ENCODE measurements around the gene PARD3B.

Gene PARD3B

DNA sequence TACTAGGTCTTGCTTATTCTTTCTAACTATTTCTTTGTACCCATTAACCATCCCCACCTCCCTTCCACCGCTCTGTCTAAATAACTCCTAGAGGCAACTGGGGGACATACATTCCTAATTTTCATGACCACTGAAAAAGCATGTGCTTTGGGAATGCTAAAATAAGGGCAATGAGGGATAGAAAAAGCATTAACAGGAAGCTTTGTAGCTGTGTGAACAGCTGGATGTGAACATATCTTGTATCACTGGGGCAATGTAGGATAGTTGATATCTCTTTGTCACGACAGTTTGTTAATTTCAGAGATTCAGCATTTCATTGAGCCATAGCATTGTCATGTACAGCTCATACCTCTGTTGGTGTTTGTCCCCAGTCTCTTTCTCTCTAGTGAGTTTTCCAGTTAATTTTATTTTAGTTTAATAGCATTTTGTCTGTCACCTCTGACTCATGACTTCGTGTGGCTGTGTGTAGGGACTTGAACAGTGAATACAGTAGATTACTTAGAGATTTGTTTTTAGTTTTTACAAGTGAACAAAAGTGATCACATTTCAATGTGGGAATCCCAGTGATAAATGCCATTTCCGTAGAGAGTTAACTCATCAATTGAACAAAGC is 906.7 kb downstream of the PARD3B start:
- Histone ChIP-seq H3K27ac (ENCODE audit: insufficient read depth in 1 of 2, low read depth in 1 of 2, low read length in 2 of 2, poor library complexity in 1 of 2, severe bottlenecking in 2 of 2) (no peak overlapping the region), H3K27me3 (replicated peaks in 2 of 5; ENCODE audit: control insufficient read depth in 4 of 5, insufficient read depth in 5 of 5, low read length in 4 of 5) (no peaks in the 10 kb centered on the region), H3K4me3 (ENCODE audit: control insufficient read depth in 1 of 7, extremely low read depth in 1 of 7, insufficient read depth in 4 of 7, low read depth in 2 of 7, low read length in 6 of 7) (no peak overlapping the region), H3K9me3 (ENCODE audit: control extremely low read depth in 1 of 5, control insufficient read depth in 4 of 5, insufficient read depth in 2 of 5, low read depth in 1 of 5, low read length in 4 of 5) (no peaks in the 10 kb centered on the region), H3K4me1 (ENCODE audit: control extremely low read depth in 1 of 4, control insufficient read depth in 4 of 4, insufficient read depth in 4 of 4, low read length in 3 of 4) (no peaks in the 10 kb centered on the region), H3K36me3 (ENCODE audit: control insufficient read depth in 4 of 4, insufficient read depth in 4 of 4, low read length in 3 of 4) (no peaks in the 10 kb centered on the region)
- no CpG with 5 or more reads among the region's 4 CpGs for WGBS (ENCODE audit: insufficient coverage)
- POLR2A ChIA-PET, result no interaction called here
- DNase-seq, result no peak
- CTCF ChIA-PET, result no interaction called here

DNA sequence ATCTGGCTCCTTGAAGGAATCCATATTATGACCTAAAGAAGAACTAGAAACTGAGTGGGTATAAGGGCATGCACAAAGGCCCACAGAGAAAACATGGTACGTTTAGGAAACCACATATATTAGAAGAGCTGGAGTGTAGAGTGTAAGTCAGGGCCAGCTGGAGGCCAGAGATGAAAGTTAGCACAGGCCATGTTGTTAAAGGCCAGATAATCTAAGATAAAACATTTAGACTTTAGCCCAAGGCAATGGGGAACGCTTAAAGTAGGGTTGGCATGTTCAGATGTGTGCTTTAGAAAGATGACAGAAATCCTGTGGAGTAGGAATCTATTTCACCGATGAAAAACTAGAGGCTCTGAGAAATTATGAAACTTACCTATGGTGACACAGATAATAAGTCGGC is 907.9 kb downstream of the PARD3B start:
- 95% methylated on average over 4 of the region's 4 CpGs for WGBS (ENCODE audit: insufficient coverage)
- POLR2A ChIA-PET, result no interaction called here

DNA sequence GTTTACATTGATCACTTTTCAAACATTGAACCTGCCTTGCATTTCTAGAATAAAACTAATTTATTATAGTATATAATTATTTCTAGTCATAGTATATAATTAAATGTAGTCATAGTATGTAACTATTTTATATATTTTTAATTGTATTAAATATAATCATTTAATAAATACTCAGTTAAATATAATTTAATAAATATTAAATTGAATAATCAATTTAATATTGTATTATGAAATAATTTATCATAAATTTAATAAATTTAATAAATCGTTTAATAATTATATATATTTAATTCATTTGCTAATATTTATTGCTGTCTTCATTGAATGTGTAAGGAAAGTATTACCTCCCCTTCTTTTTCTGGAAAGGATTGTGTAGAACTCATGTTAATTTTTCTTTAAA is 911.4 kb downstream of the PARD3B start:
- H3K4me1 ChIP-seq (ENCODE audit: control extremely low read depth in 1 of 4, control insufficient read depth in 4 of 4, insufficient read depth in 4 of 4, low read length in 3 of 4), result no peaks in the 10 kb centered on the region
- ChIA-PET CTCF (no interaction called here), POLR2A (no interaction called here)
- no peaks in the 10 kb centered on the region for H3K9me3 ChIP-seq (ENCODE audit: control extremely low read depth in 1 of 5, control insufficient read depth in 4 of 5, insufficient read depth in 2 of 5, low read depth in 1 of 5, low read length in 4 of 5)
- H3K36me3 ChIP-seq (ENCODE audit: control insufficient read depth in 4 of 4, insufficient read depth in 4 of 4, low read length in 3 of 4), result no peaks in the 10 kb centered on the region
- WGBS (ENCODE audit: insufficient coverage), result no CpG with 5 or more reads among the region's 1 CpG
- DNase-seq, result no peak
- H3K27me3 ChIP-seq (replicated peaks in 2 of 5; ENCODE audit: control insufficient read depth in 4 of 5, insufficient read depth in 5 of 5, low read length in 4 of 5), result no peaks in the 10 kb centered on the region
- H3K27ac ChIP-seq (ENCODE audit: insufficient read depth in 1 of 2, low read depth in 1 of 2, low read length in 2 of 2, poor library complexity in 1 of 2, severe bottlenecking in 2 of 2), result no peak overlapping the region
- H3K4me3 ChIP-seq (ENCODE audit: control insufficient read depth in 1 of 7, extremely low read depth in 1 of 7, insufficient read depth in 4 of 7, low read depth in 2 of 7, low read length in 6 of 7), result no peak overlapping the region

More for the DNA sequence above, 907.9 kb downstream of the PARD3B start:
- no peak for DNase-seq
- H3K9me3 ChIP-seq (ENCODE audit: control extremely low read depth in 1 of 5, control insufficient read depth in 4 of 5, insufficient read depth in 2 of 5, low read depth in 1 of 5, low read length in 4 of 5), result no peaks in the 10 kb centered on the region
- H3K36me3 ChIP-seq (ENCODE audit: control insufficient read depth in 4 of 4, insufficient read depth in 4 of 4, low read length in 3 of 4), result no peaks in the 10 kb centered on the region
- H3K27me3 ChIP-seq (replicated peaks in 2 of 5; ENCODE audit: control insufficient read depth in 4 of 5, insufficient read depth in 5 of 5, low read length in 4 of 5), result no peaks in the 10 kb centered on the region
- CTCF ChIA-PET, result no interaction called here
- no peaks in the 10 kb centered on the region for H3K4me1 ChIP-seq (ENCODE audit: control extremely low read depth in 1 of 4, control insufficient read depth in 4 of 4, insufficient read depth in 4 of 4, low read length in 3 of 4)
- no peak overlapping the region for H3K4me3 ChIP-seq (ENCODE audit: control insufficient read depth in 1 of 7, extremely low read depth in 1 of 7, insufficient read depth in 4 of 7, low read depth in 2 of 7, low read length in 6 of 7)
- no peak overlapping the region for H3K27ac ChIP-seq (ENCODE audit: insufficient read depth in 1 of 2, low read depth in 1 of 2, low read length in 2 of 2, poor library complexity in 1 of 2, severe bottlenecking in 2 of 2)

DNA sequence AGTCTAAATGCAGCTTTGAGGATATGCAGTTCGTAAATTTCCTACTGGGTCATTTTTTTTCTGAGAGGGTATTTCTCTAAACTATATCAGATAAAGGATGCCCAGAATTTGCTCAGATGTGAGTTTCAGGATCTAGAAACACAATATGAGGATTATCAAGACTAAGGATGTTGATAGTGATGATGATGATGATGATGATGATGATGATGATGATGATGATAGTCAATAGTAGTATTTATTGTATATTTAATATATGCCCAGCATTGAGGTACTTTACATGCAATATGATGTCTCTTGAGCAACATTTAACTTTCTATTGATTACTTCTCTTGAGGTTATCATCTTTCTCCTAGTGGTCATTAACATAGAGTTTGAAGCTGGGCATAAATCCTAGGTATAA is 914.9 kb downstream of the PARD3B start:
- no peak overlapping the region for H3K27ac ChIP-seq (ENCODE audit: insufficient read depth in 1 of 2, low read depth in 1 of 2, low read length in 2 of 2, poor library complexity in 1 of 2, severe bottlenecking in 2 of 2)
- H3K4me3 ChIP-seq (ENCODE audit: control insufficient read depth in 1 of 7, extremely low read depth in 1 of 7, insufficient read depth in 4 of 7, low read depth in 2 of 7, low read length in 6 of 7), result no peak overlapping the region
- ChIA-PET POLR2A (no interaction called here), CTCF (no interaction called here)
- DNase-seq, result no peak
- no peaks in the 10 kb centered on the region for H3K27me3 ChIP-seq (replicated peaks in 2 of 5; ENCODE audit: control insufficient read depth in 4 of 5, insufficient read depth in 5 of 5, low read length in 4 of 5)
- H3K4me1 ChIP-seq (ENCODE audit: control extremely low read depth in 1 of 4, control insufficient read depth in 4 of 4, insufficient read depth in 4 of 4, low read length in 3 of 4), result no peaks in the 10 kb centered on the region
- 100% methylated on average over 1 of the region's 1 CpG for WGBS (ENCODE audit: insufficient coverage)
- H3K36me3 ChIP-seq (ENCODE audit: control insufficient read depth in 4 of 4, insufficient read depth in 4 of 4, low read length in 3 of 4), result no peaks in the 10 kb centered on the region
- no peaks in the 10 kb centered on the region for H3K9me3 ChIP-seq (ENCODE audit: control extremely low read depth in 1 of 5, control insufficient read depth in 4 of 5, insufficient read depth in 2 of 5, low read depth in 1 of 5, low read length in 4 of 5)

DNA sequence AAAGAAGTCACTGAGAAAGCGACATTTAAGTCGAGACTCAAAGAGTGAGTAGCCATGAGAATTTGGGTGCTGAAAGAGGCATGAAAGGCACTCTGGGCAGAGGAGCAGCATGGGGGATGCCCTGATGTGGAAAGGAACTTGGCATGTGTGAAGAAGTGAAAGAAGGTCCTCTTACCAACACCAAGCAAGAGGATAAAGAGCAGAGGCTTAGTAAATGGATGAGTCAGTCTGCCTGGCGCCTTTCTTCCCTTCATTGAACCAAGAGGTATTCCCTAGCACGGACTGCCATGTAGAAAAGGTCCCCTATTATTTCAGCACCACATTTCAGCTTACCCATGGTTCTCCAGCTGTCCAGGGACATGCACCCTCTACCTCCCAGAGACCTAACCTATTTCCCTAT is 915.9 kb downstream of the PARD3B start:
- no peak overlapping the region for H3K4me3 ChIP-seq (ENCODE audit: control insufficient read depth in 1 of 7, extremely low read depth in 1 of 7, insufficient read depth in 4 of 7, low read depth in 2 of 7, low read length in 6 of 7)
- 95% methylated on average over 4 of the region's 4 CpGs for WGBS (ENCODE audit: insufficient coverage)
- no peaks in the 10 kb centered on the region for H3K36me3 ChIP-seq (ENCODE audit: control insufficient read depth in 4 of 4, insufficient read depth in 4 of 4, low read length in 3 of 4)
- H3K9me3 ChIP-seq (ENCODE audit: control extremely low read depth in 1 of 5, control insufficient read depth in 4 of 5, insufficient read depth in 2 of 5, low read depth in 1 of 5, low read length in 4 of 5), result no peaks in the 10 kb centered on the region
- no peak for DNase-seq
- ChIA-PET POLR2A (no interaction called here), CTCF (no interaction called here)
- H3K27ac ChIP-seq (ENCODE audit: insufficient read depth in 1 of 2, low read depth in 1 of 2, low read length in 2 of 2, poor library complexity in 1 of 2, severe bottlenecking in 2 of 2), result no peak overlapping the region
- H3K27me3 ChIP-seq (replicated peaks in 2 of 5; ENCODE audit: control insufficient read depth in 4 of 5, insufficient read depth in 5 of 5, low read length in 4 of 5), result no peaks in the 10 kb centered on the region
- H3K4me1 ChIP-seq (ENCODE audit: control extremely low read depth in 1 of 4, control insufficient read depth in 4 of 4, insufficient read depth in 4 of 4, low read length in 3 of 4), result no peaks in the 10 kb centered on the region

DNA sequence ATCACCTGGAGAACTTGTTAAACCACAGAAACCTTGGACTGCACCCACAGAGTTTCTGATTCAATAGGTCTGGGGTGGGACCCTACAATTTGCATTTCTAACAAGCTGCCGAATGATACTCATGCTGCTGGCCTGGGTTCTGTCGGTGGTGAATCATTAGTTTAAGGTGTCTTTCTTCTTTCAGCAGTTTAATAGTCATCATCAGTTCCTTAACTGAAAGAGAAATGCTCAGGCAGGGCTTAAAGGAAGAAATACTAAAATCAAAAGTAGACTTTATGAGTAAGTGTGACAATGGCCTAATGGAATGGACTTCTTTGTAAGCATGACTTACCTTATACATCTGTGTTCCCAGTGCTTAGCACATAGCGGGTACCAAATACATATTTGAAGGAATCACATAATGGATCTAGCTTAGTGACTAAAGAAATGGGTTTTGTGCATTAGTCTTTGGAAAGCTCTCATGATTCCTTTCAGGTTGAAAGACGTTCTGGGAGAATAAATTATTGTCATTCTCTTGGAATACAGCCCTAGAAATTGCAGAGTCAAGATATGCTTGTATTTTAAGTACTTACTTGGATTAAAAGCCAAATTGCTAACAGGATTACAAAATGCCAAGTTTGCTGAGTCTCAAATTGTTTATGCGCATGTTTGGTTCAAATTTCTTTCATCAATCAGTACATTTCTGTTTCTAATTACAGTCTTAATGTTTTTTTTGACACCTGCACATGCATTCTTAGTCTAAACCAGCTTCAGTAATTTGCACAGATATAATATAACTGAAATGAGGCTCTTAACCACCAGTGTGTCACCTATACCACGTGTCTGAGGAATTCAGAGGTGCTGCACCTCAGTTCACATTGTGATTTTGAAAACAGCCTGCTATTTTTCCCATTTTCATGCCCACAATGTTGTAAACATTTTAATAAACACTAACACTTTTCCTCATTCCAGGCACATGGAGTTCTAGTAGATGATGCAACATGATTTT is 916.7 kb downstream of the PARD3B start:
- DNase-seq, result no peak
- Histone ChIP-seq H3K27ac (ENCODE audit: insufficient read depth in 1 of 2, low read depth in 1 of 2, low read length in 2 of 2, poor library complexity in 1 of 2, severe bottlenecking in 2 of 2) (no peak overlapping the region), H3K4me3 (ENCODE audit: control insufficient read depth in 1 of 7, extremely low read depth in 1 of 7, insufficient read depth in 4 of 7, low read depth in 2 of 7, low read length in 6 of 7) (no peak overlapping the region), H3K9me3 (ENCODE audit: control extremely low read depth in 1 of 5, control insufficient read depth in 4 of 5, insufficient read depth in 2 of 5, low read depth in 1 of 5, low read length in 4 of 5) (no peaks in the 10 kb centered on the region), H3K4me1 (ENCODE audit: control extremely low read depth in 1 of 4, control insufficient read depth in 4 of 4, insufficient read depth in 4 of 4, low read length in 3 of 4) (no peaks in the 10 kb centered on the region), H3K27me3 (replicated peaks in 2 of 5; ENCODE audit: control insufficient read depth in 4 of 5, insufficient read depth in 5 of 5, low read length in 4 of 5) (no peaks in the 10 kb centered on the region), H3K36me3 (ENCODE audit: control insufficient read depth in 4 of 4, insufficient read depth in 4 of 4, low read length in 3 of 4) (no peaks in the 10 kb centered on the region)
- 95% methylated on average over 6 of the region's 6 CpGs for WGBS (ENCODE audit: insufficient coverage)
- CTCF ChIA-PET, result no interaction called here
- POLR2A ChIA-PET, result no interaction called here

DNA sequence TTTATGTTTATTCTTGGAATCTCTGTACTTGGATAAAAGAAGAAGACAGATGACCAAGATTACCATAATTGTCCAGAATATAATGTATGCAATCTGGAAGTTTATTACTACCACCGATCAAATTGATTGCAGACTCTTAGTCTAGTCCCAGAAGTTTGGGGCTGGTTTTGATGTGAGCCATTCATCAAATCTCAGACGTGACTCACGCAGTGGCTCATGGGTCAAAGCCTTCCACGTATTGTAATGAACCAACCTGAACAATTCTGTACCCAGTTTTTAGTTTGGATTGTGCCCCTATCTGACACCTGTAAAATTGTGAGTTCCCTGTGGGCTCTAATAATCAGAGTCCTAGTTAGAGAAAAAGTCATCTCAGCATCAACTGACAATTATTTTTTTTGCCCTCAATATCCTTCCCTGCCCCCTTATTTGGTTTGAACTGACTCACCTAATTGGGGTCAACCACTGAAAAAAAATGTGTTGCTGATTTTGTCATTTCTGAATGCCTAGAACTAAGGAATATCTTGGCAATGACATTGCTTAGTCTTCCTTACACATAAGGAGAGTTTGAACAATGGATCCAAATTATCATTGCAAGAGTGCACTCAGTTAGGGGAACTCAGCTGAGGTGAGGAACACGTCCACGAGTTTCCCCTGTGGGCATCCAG is 917.5 kb downstream of the PARD3B start:
- Histone ChIP-seq H3K4me1 (ENCODE audit: control extremely low read depth in 1 of 4, control insufficient read depth in 4 of 4, insufficient read depth in 4 of 4, low read length in 3 of 4) (no peaks in the 10 kb centered on the region), H3K9me3 (ENCODE audit: control extremely low read depth in 1 of 5, control insufficient read depth in 4 of 5, insufficient read depth in 2 of 5, low read depth in 1 of 5, low read length in 4 of 5) (no peaks in the 10 kb centered on the region), H3K4me3 (ENCODE audit: control insufficient read depth in 1 of 7, extremely low read depth in 1 of 7, insufficient read depth in 4 of 7, low read depth in 2 of 7, low read length in 6 of 7) (no peak overlapping the region), H3K36me3 (ENCODE audit: control insufficient read depth in 4 of 4, insufficient read depth in 4 of 4, low read length in 3 of 4) (no peaks in the 10 kb centered on the region), H3K27me3 (replicated peaks in 2 of 5; ENCODE audit: control insufficient read depth in 4 of 5, insufficient read depth in 5 of 5, low read length in 4 of 5) (no peaks in the 10 kb centered on the region), H3K27ac (ENCODE audit: insufficient read depth in 1 of 2, low read depth in 1 of 2, low read length in 2 of 2, poor library complexity in 1 of 2, severe bottlenecking in 2 of 2) (no peak overlapping the region)
- 100% methylated on average over 3 of the region's 6 CpGs for WGBS (ENCODE audit: insufficient coverage)
- no peak for DNase-seq
- CTCF ChIA-PET, result no interaction called here
- POLR2A ChIA-PET, result no interaction called here
